ENCODE results near the gene C16orf74.

C16orf74 gene

GRCh38 chr16:85759136-85759535 lies 8.2 kb upstream of the C16orf74 start:
- TF ChIP-seq EZH2phosphoT487 (conservative IDR thresholded peaks at IDR 0.05; ENCODE audit: low read length) (no peak), CTCF (IDR thresholded peaks at IDR 0.05; ENCODE audit: insufficient read depth, low read length, poor library complexity, severe bottlenecking) (no peak)
- no peaks in the 10 kb centered on the region for H3K79me2 ChIP-seq (ENCODE audit: insufficient read depth, low read length)
- no peak overlapping the region for H3K4me3 ChIP-seq (ENCODE audit: insufficient read depth, low read length, poor library complexity, severe bottlenecking)
- H4K20me1 ChIP-seq (ENCODE audit: low read depth, low read length) = no peaks in the 10 kb centered on the region
- no peaks in the 10 kb centered on the region for H3K9me2 ChIP-seq (replicated peaks; ENCODE audit: insufficient read depth, low read length)
- H3K9me3 ChIP-seq (ENCODE audit: insufficient read depth, low read length) = no peaks in the 10 kb centered on the region
- no peak overlapping the region for H2AFZ ChIP-seq (ENCODE audit: low read depth, low read length, severe bottlenecking)
- H3F3A ChIP-seq (ENCODE audit: insufficient read depth) = peaks cover 9% of the 10 kb centered on the region; the same call in 1 of the 2 replicates
- H3K36me3 ChIP-seq (ENCODE audit: low read length) = no peaks in the 10 kb centered on the region
- H3K27me3 ChIP-seq (ENCODE audit: low read length) = no peaks in the 10 kb centered on the region
- H3K4me2 ChIP-seq (ENCODE audit: low read depth, low read length, poor library complexity, severe bottlenecking) = no peak overlapping the region
- H3K27ac ChIP-seq (ENCODE audit: low read depth, low read length) = no peak overlapping the region
- no peak overlapping the region for H3K9ac ChIP-seq (ENCODE audit: low read length)

DNA sequence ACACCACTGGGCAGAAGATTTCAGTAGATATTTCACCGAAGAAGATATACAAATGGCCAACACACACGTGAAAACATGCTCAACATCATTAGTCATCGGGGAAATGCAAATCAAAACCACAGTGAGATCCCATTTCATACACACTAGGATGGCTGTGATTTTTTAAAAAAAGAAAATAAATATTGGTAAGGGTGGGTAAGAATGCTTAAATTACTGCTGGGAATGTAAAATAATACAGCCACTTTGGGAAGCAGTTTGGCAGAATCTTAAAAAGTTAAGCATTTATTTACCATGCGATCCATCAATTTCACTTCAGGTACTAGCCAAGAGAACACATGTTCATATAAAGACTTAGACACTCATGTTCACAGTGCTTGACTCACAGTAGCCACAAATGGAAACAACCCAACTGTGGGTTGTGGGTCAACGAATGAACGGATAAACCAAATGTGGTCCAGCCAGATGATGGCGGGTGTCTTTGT lies 6.5 kb upstream of the C16orf74 start:
- no peak overlapping the region for H3K9ac ChIP-seq (ENCODE audit: low read length)
- H2AFZ ChIP-seq (ENCODE audit: low read depth, low read length, severe bottlenecking) = no peak overlapping the region
- no peaks in the 10 kb centered on the region for H3K9me2 ChIP-seq (replicated peaks; ENCODE audit: insufficient read depth, low read length)
- H3K27ac ChIP-seq (ENCODE audit: low read depth, low read length) = no peak overlapping the region; the same call in 1 of the 2 replicates
- H3F3A ChIP-seq (ENCODE audit: insufficient read depth) = peaks cover 9% of the 10 kb centered on the region; the same call in 1 of the 2 replicates
- TF ChIP-seq CTCF (IDR thresholded peaks at IDR 0.05; ENCODE audit: insufficient read depth, low read length, poor library complexity, severe bottlenecking) (no peak), EZH2phosphoT487 (conservative IDR thresholded peaks at IDR 0.05; ENCODE audit: low read length) (no peak)
- H4K20me1 ChIP-seq (ENCODE audit: low read depth, low read length) = no peaks in the 10 kb centered on the region
- no peaks in the 10 kb centered on the region for H3K27me3 ChIP-seq (ENCODE audit: low read length)
- peak overlapping the region; percentile 34 for H3K4me2 ChIP-seq (ENCODE audit: low read depth, low read length, poor library complexity, severe bottlenecking)
- H3K79me2 ChIP-seq (ENCODE audit: insufficient read depth, low read length) = no peaks in the 10 kb centered on the region
- H3K9me3 ChIP-seq (ENCODE audit: insufficient read depth, low read length) = no peaks in the 10 kb centered on the region
- H3K36me3 ChIP-seq (ENCODE audit: low read length) = no peaks in the 10 kb centered on the region
- H3K4me3 ChIP-seq (ENCODE audit: insufficient read depth, low read length, poor library complexity, severe bottlenecking) = no peak overlapping the region

- H3K9ac ChIP-seq (ENCODE audit: low read length) = no peak overlapping the region
- no peak for TF ChIP-seq CTCF (IDR thresholded peaks at IDR 0.05; ENCODE audit: insufficient read depth, low read length, poor library complexity, severe bottlenecking)
- 0 out of 2 replicates have a peak, but pooled peaks have one; percentile 14 for TF ChIP-seq EZH2phosphoT487 (conservative IDR thresholded peaks at IDR 0.05; ENCODE audit: low read length)
Measured at GRCh38 chr16:85755929-85756768, 5.3 kb upstream of the C16orf74 start.

More at GRCh38 chr16:85755929-85756768, 5.3 kb upstream of the C16orf74 start:
- H3K9me2 ChIP-seq (replicated peaks; ENCODE audit: insufficient read depth, low read length) = no peaks in the 10 kb centered on the region
- H2AFZ ChIP-seq (ENCODE audit: low read depth, low read length, severe bottlenecking) = no peak overlapping the region
- no peaks in the 10 kb centered on the region for H3K79me2 ChIP-seq (ENCODE audit: insufficient read depth, low read length)
- no peaks in the 10 kb centered on the region for H3K9me3 ChIP-seq (ENCODE audit: insufficient read depth, low read length)
- H3F3A ChIP-seq (ENCODE audit: insufficient read depth) = peaks cover 9% of the 10 kb centered on the region; the same call in 1 of the 2 replicates
- H3K27ac ChIP-seq (ENCODE audit: low read depth, low read length) = no peak overlapping the region
- no peak overlapping the region for H3K4me3 ChIP-seq (ENCODE audit: insufficient read depth, low read length, poor library complexity, severe bottlenecking)
- no peaks in the 10 kb centered on the region for H3K36me3 ChIP-seq (ENCODE audit: low read length)
- no peaks in the 10 kb centered on the region for H3K27me3 ChIP-seq (ENCODE audit: low read length)
- no peaks in the 10 kb centered on the region for H4K20me1 ChIP-seq (ENCODE audit: low read depth, low read length)
- H3K4me2 ChIP-seq (ENCODE audit: low read depth, low read length, poor library complexity, severe bottlenecking) = peak overlapping the region; percentile 34

All from SU-DHL-6 (cell line).